Tibial nerve (tissue), 4 donors: ENCODE data around the gene NR2F2.
A peak's percentile ranks its signal among the peaks of the same experiment; 100 is the strongest.

Source experiments
- CTCF ChIP-seq, 5 experiments: fragments of 200-600 bp in 3 of 5; fragments of 450-650 bp in 2 of 5; sonication (generic) in 3 of 5; IDR thresholded peaks; one replicate each; pipeline ENCODE4 v1.5.1; 2016 to 2019; ENCODE audit warnings: antibody characterized with exemption in 5 of 5, mild to moderate bottlenecking in 3 of 5, moderate library complexity in 2 of 5
- EP300 ChIP-seq, 2 donors: sonication (generic); formaldehyde crosslinking; IDR thresholded peaks; one replicate each; pipeline ENCODE4 v1.6.1; 2017; ENCODE audit warnings: antibody characterized with exemption in 2 of 2, mild to moderate bottlenecking in 1 of 2
- POLR2A ChIP-seq, 2 donors: fragments of 450-650 bp; IDR thresholded peaks; one replicate each; pipeline ENCODE4 v1.6.1; 2017; ENCODE audit warnings: antibody characterized with exemption in 2 of 2, mild to moderate bottlenecking in 2 of 2, moderate library complexity in 2 of 2

GRCh38 chr15:96353416-96353929 is 23.0 kb downstream of the NR2F2 start:
- TF ChIP-seq CTCF (IDR thresholded peaks at IDR 0.05) (no peak), POLR2A (IDR thresholded peaks at IDR 0.05) (no peak), EP300 (IDR thresholded peaks at IDR 0.05) (peak in 1 of 2 donors; percentile 59)
